Osteocyte (in vitro differentiated cells): ENCODE results near the gene IL17RA. TPM values are rescaled to one million over a fixed set of nuclear protein-coding genes. Genes with fewer than 3 reads are reported as not detected.

Source experiments
- DNase-seq: peaks from one replicate; pipeline ENCODE4 v3.0.0; 2021; ENCODE audit warnings: mixed read lengths; ENCODE audit not compliant: unreplicated experiment; ENCODE audit errors: extremely low spot score
- H3K27ac Mint-ChIP-seq: one replicate; pipeline ENCODE4 v1.8.0; 2021; ENCODE audit warnings: mild to moderate bottlenecking, mixed read lengths; ENCODE audit not compliant: unreplicated experiment
- H3K27me3 Mint-ChIP-seq: one replicate; pipeline ENCODE4 v1.8.0; 2021; ENCODE audit warnings: mixed read lengths; ENCODE audit not compliant: unreplicated experiment
- H3K36me3 Mint-ChIP-seq: one replicate; pipeline ENCODE4 v1.8.0; 2021; ENCODE audit warnings: mixed read lengths; ENCODE audit not compliant: unreplicated experiment
- H3K4me1 Mint-ChIP-seq: one replicate; pipeline ENCODE4 v1.8.0; 2021; ENCODE audit warnings: mixed read lengths; ENCODE audit not compliant: unreplicated experiment
- H3K4me3 Mint-ChIP-seq: one replicate; pipeline ENCODE4 v1.8.0; 2021; ENCODE audit warnings: mild to moderate bottlenecking, moderate library complexity, mixed read lengths; ENCODE audit not compliant: unreplicated experiment
- H3K9me3 Mint-ChIP-seq: one replicate; pipeline ENCODE4 v1.8.0; 2021; ENCODE audit warnings: mixed read lengths; ENCODE audit not compliant: unreplicated experiment
- CTCF ChIP-seq: fragments of 200-600 bp; sonication (generic); IDR thresholded peaks from 2 replicates; pipeline ENCODE4 v1.5.0; 2021; ENCODE audit warnings: antibody characterized with exemption, mild to moderate bottlenecking, moderate library complexity
- total RNA-seq: library from RNA; stranded (reverse); gene quantifications from 2 replicates; pipeline ENCODE4 v1.2.1, GENCODE V29; 2021

The IL17RA gene
- total RNA-seq, 1 donor from 2014 or later, result 12.1 TPM

- Mint-ChIP-seq H3K4me3 (no peak overlapping the region), H3K27ac (no peak overlapping the region), H3K4me1 (no peaks in the 10 kb centered on the region), H3K36me3 (peaks cover 21% of the 10 kb centered on the region), H3K9me3 (no peaks in the 10 kb centered on the region), H3K27me3 (no peaks in the 10 kb centered on the region)
- no peak for TF ChIP-seq CTCF
- no peak for DNase-seq
Measured at GRCh38 chr22:17097062-17097461, 12.3 kb downstream of the IL17RA start.

GRCh38 chr22:17097701-17098100 lies 12.9 kb downstream of the IL17RA start:
- H3K27ac Mint-ChIP-seq, result no peak overlapping the region
- H3K36me3 Mint-ChIP-seq, result peaks cover 25% of the 10 kb centered on the region
- TF ChIP-seq CTCF, result no peak
- no peak overlapping the region for H3K4me3 Mint-ChIP-seq
- H3K4me1 Mint-ChIP-seq, result no peaks in the 10 kb centered on the region
- no peak for DNase-seq
- H3K9me3 Mint-ChIP-seq, result no peaks in the 10 kb centered on the region
- no peaks in the 10 kb centered on the region for H3K27me3 Mint-ChIP-seq

- DNase-seq, result no peak
- H3K27ac Mint-ChIP-seq, result no peak overlapping the region
- no peaks in the 10 kb centered on the region for H3K9me3 Mint-ChIP-seq
- no peak overlapping the region for H3K4me3 Mint-ChIP-seq
- H3K27me3 Mint-ChIP-seq, result no peaks in the 10 kb centered on the region
- H3K4me1 Mint-ChIP-seq, result no peaks in the 10 kb centered on the region
- H3K36me3 Mint-ChIP-seq, result peaks cover 25% of the 10 kb centered on the region
- no peak for TF ChIP-seq CTCF
Measured at GRCh38 chr22:17098379-17098819, 13.6 kb downstream of the IL17RA start.

- TF ChIP-seq CTCF, result no peak
- H3K4me3 Mint-ChIP-seq, result no peak overlapping the region
- no peak for DNase-seq
- H3K36me3 Mint-ChIP-seq, result peaks cover 27% of the 10 kb centered on the region
- H3K27me3 Mint-ChIP-seq, result no peaks in the 10 kb centered on the region
- H3K4me1 Mint-ChIP-seq, result no peaks in the 10 kb centered on the region
- no peak overlapping the region for H3K27ac Mint-ChIP-seq
- no peaks in the 10 kb centered on the region for H3K9me3 Mint-ChIP-seq
Measured at GRCh38 chr22:17100621-17101020, 15.8 kb downstream of the IL17RA start.

- no peak for TF ChIP-seq CTCF
- no peak for DNase-seq
- Mint-ChIP-seq H3K27me3 (no peaks in the 10 kb centered on the region), H3K9me3 (no peaks in the 10 kb centered on the region), H3K4me3 (no peak overlapping the region), H3K36me3 (peaks cover 27% of the 10 kb centered on the region), H3K4me1 (no peaks in the 10 kb centered on the region), H3K27ac (no peak overlapping the region)
Measured at GRCh38 chr22:17101475-17102296, 16.9 kb downstream of the IL17RA start.
